Activated CD4-positive, alpha-beta T cell treated with anti-CD3 and anti-CD28 coated beads, Interleukin-10, Interleukin-2, amounts not matched to agents 100 ng/mL and 50 ng/mL, durations not matched to agents 16 hours and 8 hours (primary cell): ENCODE results near the gene TNFRSF19.

Experiments used
- DNase-seq: peaks from one replicate; pipeline ENCODE4 v3.0.0-alpha.2; 2020

The TNFRSF19 gene

GRCh38 chr13:23724196-23724970 lies 154.2 kb downstream of the TNFRSF19 start:
- DNase-seq = no peak
